SK-N-SH treated with all-trans-retinoic acid at 6 μM for 48 hours (cell line): Measurements from ENCODE around the gene SCN2B.

ENCODE experiments used
- ATAC-seq: fragments of 200-7000 bp; cut with Tn5 transposase; 3 replicates; pipeline ENCODE4 v1.9.1; 2020; ENCODE audit warnings: mild to moderate bottlenecking, moderate library complexity
- ARNTL ChIP-seq: fragments of 450-650 bp; formaldehyde crosslinking; IDR thresholded peaks from 2 replicates; pipeline ENCODE4 v1.5.0; 2020; ENCODE audit warnings: low read depth, mild to moderate bottlenecking, moderate library complexity, borderline replicate concordance
- BACH2 ChIP-seq: fragments of 250-450 bp; sonication (Bioruptor Pico); IDR thresholded peaks from 2 replicates; pipeline ENCODE4 v1.9.0; 2021; ENCODE audit warnings: mild to moderate bottlenecking, borderline replicate concordance
- CREB5 ChIP-seq: fragments of 250-450 bp; sonication (Bioruptor Pico); IDR thresholded peaks from 2 replicates; pipeline ENCODE4 v1.5.1; 2020; ENCODE audit warnings: low read depth, mild to moderate bottlenecking, moderate library complexity
- CSRNP3 ChIP-seq: fragments of 250-450 bp; sonication (Bioruptor Pico); IDR thresholded peaks from 2 replicates; pipeline ENCODE4 v1.5.1; 2021; ENCODE audit warnings: mild to moderate bottlenecking, moderate library complexity
- ESRRG ChIP-seq: fragments of 250-450 bp; sonication (Bioruptor Pico); IDR thresholded peaks from 2 replicates; pipeline ENCODE4 v1.6.1; 2021; ENCODE audit warnings: mild to moderate bottlenecking
- ISL1 ChIP-seq: fragments of 250-450 bp; sonication (Bioruptor Pico); IDR thresholded peaks from 2 replicates; pipeline ENCODE4 v2.1.2; 2022; ENCODE audit warnings: mild to moderate bottlenecking, moderate library complexity
- PPARA ChIP-seq: fragments of 250-450 bp; sonication (Bioruptor Pico); IDR thresholded peaks from 2 replicates; pipeline ENCODE4 v1.5.0; 2020; ENCODE audit warnings: mild to moderate bottlenecking, borderline replicate concordance
- RARB ChIP-seq: fragments of 250-450 bp; sonication (Bioruptor Pico); IDR thresholded peaks from 2 replicates; pipeline ENCODE4 v1.8.0; 2021; ENCODE audit warnings: mild to moderate bottlenecking, moderate library complexity
- TCF4 ChIP-seq: fragments of 250-450 bp; sonication (Bioruptor Pico); IDR thresholded peaks from 2 replicates; pipeline ENCODE4 v1.8.0; 2021; ENCODE audit warnings: mild to moderate bottlenecking, moderate library complexity, borderline replicate concordance
- TOX ChIP-seq: fragments of 250-450 bp; sonication (Bioruptor Pico); IDR thresholded peaks from 2 replicates; pipeline ENCODE4 v1.8.0; 2021; ENCODE audit warnings: mild to moderate bottlenecking, moderate library complexity, borderline replicate concordance
- ZC3H10 ChIP-seq: fragments of 250-450 bp; sonication (Bioruptor Pico); IDR thresholded peaks from 2 replicates; pipeline ENCODE4 v1.5.1; 2021; ENCODE audit warnings: mild to moderate bottlenecking, moderate library complexity
- ZFP3 ChIP-seq: fragments of 250-450 bp; sonication (Bioruptor Pico); IDR thresholded peaks from 2 replicates; pipeline ENCODE4 v1.5.0; 2020; ENCODE audit warnings: mild to moderate bottlenecking, moderate library complexity
- ZFP30 ChIP-seq: fragments of 450-650 bp; formaldehyde crosslinking; IDR thresholded peaks from 2 replicates; pipeline ENCODE4 v1.5.0; 2022; ENCODE audit warnings: mild to moderate bottlenecking, moderate library complexity
- ZNF565 ChIP-seq: fragments of 450-650 bp; formaldehyde crosslinking; conservative IDR thresholded peaks from 2 replicates; pipeline ENCODE4 v1.5.0; 2020; ENCODE audit warnings: low read depth, mild to moderate bottlenecking, moderate library complexity
- ZNF70 ChIP-seq: fragments of 450-650 bp; formaldehyde crosslinking; IDR thresholded peaks from 2 replicates; pipeline ENCODE4 v1.5.0; 2020; ENCODE audit warnings: mild to moderate bottlenecking, moderate library complexity
- ZNF8 ChIP-seq: fragments of 450-650 bp; formaldehyde crosslinking; IDR thresholded peaks from 2 replicates; pipeline ENCODE4 v1.5.0; 2020; ENCODE audit warnings: mild to moderate bottlenecking, moderate library complexity
- TF ChIP-seq, protein P1 (sequence below): fragments of 250-450 bp; sonication (Bioruptor Pico); IDR thresholded peaks from 2 replicates; pipeline ENCODE4 v1.8.0; 2021; ENCODE audit warnings: low read depth, mild to moderate bottlenecking, moderate library complexity, borderline replicate concordance
- TF ChIP-seq, protein P2 (sequence below): fragments of 250-450 bp; sonication (Bioruptor Pico); IDR thresholded peaks from 2 replicates; pipeline ENCODE4 v1.5.0; 2020; ENCODE audit warnings: mild to moderate bottlenecking, moderate library complexity

SCN2B gene

GRCh38 chr11:118167906-118168305 lies 8.5 kb downstream of the SCN2B start (continued):
- TF ChIP-seq CREB5 (CRISPR knock-in tag) (no peak), ISL1 (CRISPR knock-in tag) (no peak), ZNF70 (CRISPR knock-in tag) (no peak), ZNF8 (CRISPR knock-in tag) (no peak)

DNA sequence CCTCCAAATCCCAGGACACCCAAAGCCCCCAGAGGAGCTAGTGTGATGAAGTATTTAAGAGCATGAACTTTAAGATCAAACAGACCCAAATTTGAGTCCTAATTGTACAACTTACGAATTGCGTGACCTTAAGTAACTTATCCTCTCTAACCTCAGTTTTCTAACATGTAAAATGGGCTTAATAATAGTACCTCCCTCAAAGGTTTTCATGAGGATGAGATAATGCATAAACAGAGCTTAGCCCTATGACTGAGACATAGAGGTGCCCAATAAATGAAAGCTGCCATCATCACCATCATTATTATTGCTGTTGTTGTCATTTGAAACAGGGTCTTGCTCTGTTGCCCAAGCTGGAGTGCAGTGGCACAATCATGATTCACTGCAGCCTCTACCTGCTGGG lies 9.2 kb downstream of the SCN2B start:
- ATAC-seq: no peak
- no peak for TF ChIP-seq TOX (CRISPR knock-in tag)

GRCh38 chr11:118166641-118167040 lies 9.8 kb downstream of the SCN2B start:
- no peak for ATAC-seq
- TF ChIP-seq ZNF565 (CRISPR knock-in tag) (no peak), TOX (CRISPR knock-in tag) (no peak)

- no peak for ATAC-seq
- TF ChIP-seq ZFP30 (no peak), TCF4 (CRISPR knock-in tag) (no peak), ISL1 (CRISPR knock-in tag) (no peak), PPARA (no peak)
These were observed 11.6 kb downstream of the SCN2B start for GRCh38 chr11:118164885-118165284.

GRCh38 chr11:118163494-118163893 lies 12.9 kb downstream of the SCN2B start:
- TF ChIP-seq BACH2 (no peak), ZC3H10 (CRISPR knock-in tag) (no peak), RARB (CRISPR knock-in tag) (no peak), TCF4 (CRISPR knock-in tag) (no peak), ZNF8 (CRISPR knock-in tag) (no peak), TOX (CRISPR knock-in tag) (no peak), ZFP30 (no peak), CSRNP3 (no peak), ESRRG (CRISPR knock-in tag) (no peak), ZFP3 (CRISPR knock-in tag) (no peak), ZNF565 (CRISPR knock-in tag) (no peak), CREB5 (CRISPR knock-in tag) (no peak), ISL1 (CRISPR knock-in tag) (no peak)
- TF ChIP-seq, protein P1, sequence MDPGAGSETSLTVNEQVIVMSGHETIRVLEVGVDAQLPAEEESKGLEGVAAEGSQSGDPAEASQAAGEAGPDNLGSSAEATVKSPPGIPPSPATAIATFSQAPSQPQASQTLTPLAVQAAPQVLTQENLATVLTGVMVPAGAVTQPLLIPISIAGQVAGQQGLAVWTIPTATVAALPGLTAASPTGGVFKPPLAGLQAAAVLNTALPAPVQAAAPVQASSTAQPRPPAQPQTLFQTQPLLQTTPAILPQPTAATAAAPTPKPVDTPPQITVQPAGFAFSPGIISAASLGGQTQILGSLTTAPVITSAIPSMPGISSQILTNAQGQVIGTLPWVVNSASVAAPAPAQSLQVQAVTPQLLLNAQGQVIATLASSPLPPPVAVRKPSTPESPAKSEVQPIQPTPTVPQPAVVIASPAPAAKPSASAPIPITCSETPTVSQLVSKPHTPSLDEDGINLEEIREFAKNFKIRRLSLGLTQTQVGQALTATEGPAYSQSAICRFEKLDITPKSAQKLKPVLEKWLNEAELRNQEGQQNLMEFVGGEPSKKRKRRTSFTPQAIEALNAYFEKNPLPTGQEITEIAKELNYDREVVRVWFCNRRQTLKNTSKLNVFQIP (CRISPR knock-in tag): no peak
- no peak for ATAC-seq

DNA sequence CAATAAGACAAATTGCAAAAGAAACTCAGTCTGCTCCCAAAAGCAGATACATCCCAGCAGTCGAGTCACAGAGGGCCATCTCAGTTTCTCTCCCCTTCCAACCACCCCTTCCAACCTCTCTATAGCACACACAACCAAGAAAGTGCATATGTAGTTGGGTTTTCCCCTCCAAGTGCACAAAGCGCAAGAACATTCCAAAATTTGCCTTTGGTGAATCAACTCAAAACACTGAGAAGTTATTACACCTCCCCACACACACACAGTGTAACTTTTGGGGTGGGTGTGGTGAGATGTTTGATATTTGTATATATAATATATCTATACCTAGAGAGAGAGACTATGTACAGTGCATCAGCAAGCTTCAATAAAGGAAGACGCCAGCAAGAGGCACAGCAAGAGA lies 13.6 kb downstream of the SCN2B start:
- no peak for ATAC-seq
- no peak for TF ChIP-seq CSRNP3
- no peak for TF ChIP-seq ZNF565 (CRISPR knock-in tag)
- no peak for TF ChIP-seq RARB (CRISPR knock-in tag)
- no peak for TF ChIP-seq TOX (CRISPR knock-in tag)
- no peak for TF ChIP-seq ZC3H10 (CRISPR knock-in tag)
- TF ChIP-seq, protein P2, sequence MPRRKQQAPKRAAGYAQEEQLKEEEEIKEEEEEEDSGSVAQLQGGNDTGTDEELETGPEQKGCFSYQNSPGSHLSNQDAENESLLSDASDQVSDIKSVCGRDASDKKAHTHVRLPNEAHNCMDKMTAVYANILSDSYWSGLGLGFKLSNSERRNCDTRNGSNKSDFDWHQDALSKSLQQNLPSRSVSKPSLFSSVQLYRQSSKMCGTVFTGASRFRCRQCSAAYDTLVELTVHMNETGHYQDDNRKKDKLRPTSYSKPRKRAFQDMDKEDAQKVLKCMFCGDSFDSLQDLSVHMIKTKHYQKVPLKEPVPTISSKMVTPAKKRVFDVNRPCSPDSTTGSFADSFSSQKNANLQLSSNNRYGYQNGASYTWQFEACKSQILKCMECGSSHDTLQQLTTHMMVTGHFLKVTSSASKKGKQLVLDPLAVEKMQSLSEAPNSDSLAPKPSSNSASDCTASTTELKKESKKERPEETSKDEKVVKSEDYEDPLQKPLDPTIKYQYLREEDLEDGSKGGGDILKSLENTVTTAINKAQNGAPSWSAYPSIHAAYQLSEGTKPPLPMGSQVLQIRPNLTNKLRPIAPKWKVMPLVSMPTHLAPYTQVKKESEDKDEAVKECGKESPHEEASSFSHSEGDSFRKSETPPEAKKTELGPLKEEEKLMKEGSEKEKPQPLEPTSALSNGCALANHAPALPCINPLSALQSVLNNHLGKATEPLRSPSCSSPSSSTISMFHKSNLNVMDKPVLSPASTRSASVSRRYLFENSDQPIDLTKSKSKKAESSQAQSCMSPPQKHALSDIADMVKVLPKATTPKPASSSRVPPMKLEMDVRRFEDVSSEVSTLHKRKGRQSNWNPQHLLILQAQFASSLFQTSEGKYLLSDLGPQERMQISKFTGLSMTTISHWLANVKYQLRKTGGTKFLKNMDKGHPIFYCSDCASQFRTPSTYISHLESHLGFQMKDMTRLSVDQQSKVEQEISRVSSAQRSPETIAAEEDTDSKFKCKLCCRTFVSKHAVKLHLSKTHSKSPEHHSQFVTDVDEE (CRISPR knock-in tag): no peak
- TF ChIP-seq ARNTL (CRISPR knock-in tag): no peak
- TF ChIP-seq ISL1 (CRISPR knock-in tag): no peak
- no peak for TF ChIP-seq ZFP3 (CRISPR knock-in tag)
- TF ChIP-seq PPARA: no peak
